Stimulated activated naive CD8-positive, alpha-beta T cell treated with anti-CD3 and anti-CD28 coated beads, Interleukin-15, amount 100 ng/mL, for 72 hours (primary cell): ENCODE results near the gene GPR35.
A peak's percentile ranks its signal among the peaks of the same experiment; 100 is the strongest.
"Not testable (repeated sequence)": the region's sequence is repeated elsewhere in the genome, so short reads cannot be mapped to it uniquely, and the experiment has no call there.

Source experiments
- ATAC-seq: fragments of 150-1000 bp; cut with Tn5 transposase; 2 replicates; pipeline ENCODE4 v1.10.0; 2021; ENCODE audit warnings: mild to moderate bottlenecking, moderate library complexity
- DNase-seq, 2 donors: peaks; one replicate each; pipeline ENCODE4 v3.0.0; 2021 to 2022
- H3K27ac Mint-ChIP-seq, 2 donors: one replicate each; pipeline ENCODE4 v1.8.0; 2022; ENCODE audit warnings: mild to moderate bottlenecking in 2 of 2, mixed read lengths in 2 of 2, moderate library complexity in 2 of 2
- H3K27me3 Mint-ChIP-seq: one replicate; pipeline ENCODE4 v1.8.0; 2022; ENCODE audit warnings: mixed read lengths
- H3K4me1 Mint-ChIP-seq: one replicate; pipeline ENCODE4 v1.8.0; 2022; ENCODE audit warnings: mild to moderate bottlenecking, mixed read lengths
- H3K4me3 Mint-ChIP-seq, 2 donors: one replicate each; pipeline ENCODE4 v1.8.0; 2022; ENCODE audit warnings: mild to moderate bottlenecking in 2 of 2, mixed read lengths in 2 of 2, moderate library complexity in 1 of 2
- H3K9me3 Mint-ChIP-seq, 2 donors: one replicate each; pipeline ENCODE4 v1.8.0; 2022; ENCODE audit warnings: mixed read lengths in 2 of 2

Gene GPR35

DNA sequence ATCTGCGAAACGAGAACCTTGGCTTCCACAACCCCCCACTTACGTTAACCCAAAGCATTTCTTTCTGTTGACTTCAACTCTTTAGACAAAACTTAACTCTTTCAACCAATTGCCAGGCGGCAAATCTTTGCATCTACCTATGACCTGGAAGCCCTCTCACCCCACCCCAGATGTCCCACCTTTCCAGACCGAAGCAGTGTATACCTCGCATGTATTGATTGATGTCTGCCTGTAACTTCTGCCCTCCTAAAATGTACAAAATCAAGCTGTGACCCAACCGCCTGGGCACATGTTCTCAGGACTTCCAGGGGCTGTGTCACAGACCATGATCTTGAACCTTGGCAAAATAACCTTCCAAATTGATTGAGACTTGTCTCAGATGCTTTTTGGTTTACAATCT is 45.1 kb downstream of the GPR35 start:
- Mint-ChIP-seq H3K27ac (no peak overlapping the region), H3K9me3 (peaks cover 0 to 4% of the 10 kb centered on the region in 2 donors), H3K4me1 (no peaks in the 10 kb centered on the region), H3K27me3 (peaks cover 55% of the 10 kb centered on the region), H3K4me3 (no peak overlapping the region)
- no peak for ATAC-seq
- no peak for DNase-seq

- no peak overlapping the region for H3K27ac Mint-ChIP-seq
- peaks cover 55% of the 10 kb centered on the region for H3K27me3 Mint-ChIP-seq
- no peak overlapping the region for H3K4me3 Mint-ChIP-seq
- ATAC-seq (no peak), DNase-seq (no peak)
- H3K4me1 Mint-ChIP-seq: no peaks in the 10 kb centered on the region
- peaks cover 0 to 4% of the 10 kb centered on the region in 2 donors for H3K9me3 Mint-ChIP-seq
Observed at GRCh38 chr2:240670950-240671349, 45.7 kb downstream of the GPR35 start.

- Mint-ChIP-seq H3K9me3 (no peaks in the 10 kb centered on the region), H3K4me3 (no peak overlapping the region), H3K27ac (no peak overlapping the region), H3K4me1 (no peaks in the 10 kb centered on the region), H3K27me3 (peaks cover 51% of the 10 kb centered on the region)
- ATAC-seq (no peak), DNase-seq (no peak)
Observed at GRCh38 chr2:240672076-240672700, 46.9 kb downstream of the GPR35 start.

DNA sequence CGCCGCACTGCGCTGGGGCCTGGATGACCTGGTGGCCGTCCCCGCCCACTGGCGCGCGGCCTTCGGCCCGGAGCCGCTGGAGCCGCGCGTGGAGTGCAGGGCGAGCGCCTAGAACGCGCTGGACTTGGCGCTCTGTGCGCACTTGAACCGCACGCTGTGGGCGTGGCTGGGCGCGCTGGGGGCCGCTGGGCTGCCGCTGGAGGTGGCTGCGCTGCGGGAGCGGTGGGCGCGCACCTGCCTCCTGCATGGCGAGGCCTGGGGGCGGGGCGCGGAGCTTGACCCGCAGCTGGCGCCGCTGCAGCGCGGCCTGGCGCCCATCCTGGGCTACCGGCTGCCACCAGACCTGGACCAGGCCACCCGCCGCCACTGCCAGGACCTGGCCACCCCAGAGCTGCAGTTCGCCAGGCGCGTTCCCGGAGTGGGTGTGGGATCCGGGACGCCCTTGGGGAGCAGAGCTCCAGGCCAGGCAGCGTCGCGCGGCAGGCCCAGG is 47.5 kb downstream of the GPR35 start:
- Mint-ChIP-seq H3K27me3 (peaks cover 45% of the 10 kb centered on the region), H3K27ac (no peak overlapping the region), H3K4me1 (no peaks in the 10 kb centered on the region), H3K4me3 (no peak overlapping the region), H3K9me3 (no peaks in the 10 kb centered on the region)
- no peak for DNase-seq
- ATAC-seq: no peak

GRCh38 chr2:240674461-240675184 is 49.3 kb downstream of the GPR35 start:
- not testable (repeated sequence) for H3K27ac Mint-ChIP-seq, H3K9me3 Mint-ChIP-seq, H3K4me1 Mint-ChIP-seq, DNase-seq, H3K4me3 Mint-ChIP-seq, ATAC-seq
- H3K27me3 Mint-ChIP-seq: peaks cover 44% of the 10 kb centered on the region

DNA sequence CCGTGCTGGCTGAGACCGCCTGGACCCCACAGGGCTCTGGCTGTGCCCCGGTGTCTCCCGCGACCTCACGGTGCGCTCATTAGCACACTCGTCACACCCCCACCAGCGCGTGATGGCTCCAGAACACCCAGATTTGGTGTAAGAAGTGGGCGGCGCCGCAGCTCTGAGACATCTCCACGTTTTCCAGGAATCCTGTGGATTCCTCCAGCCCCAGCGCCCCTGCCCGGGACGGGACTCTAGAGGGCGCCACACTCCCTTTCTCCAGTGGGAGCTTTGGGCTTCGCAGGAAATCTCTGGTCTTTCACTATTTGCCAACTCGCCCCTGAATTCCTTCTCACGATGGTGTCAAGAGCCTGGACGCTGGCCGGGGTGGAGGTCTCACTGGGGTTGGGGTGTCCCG is 50.1 kb downstream of the GPR35 start:
- not testable (repeated sequence) for H3K4me3 Mint-ChIP-seq, ATAC-seq, H3K27ac Mint-ChIP-seq, H3K9me3 Mint-ChIP-seq, DNase-seq, H3K4me1 Mint-ChIP-seq
- H3K27me3 Mint-ChIP-seq: peaks cover 43% of the 10 kb centered on the region

GRCh38 chr2:240678043-240678442 is 52.8 kb downstream of the GPR35 start:
- not testable (repeated sequence) for H3K27ac Mint-ChIP-seq, H3K4me1 Mint-ChIP-seq, DNase-seq, ATAC-seq, H3K4me3 Mint-ChIP-seq, H3K9me3 Mint-ChIP-seq
- H3K27me3 Mint-ChIP-seq: peaks cover 20% of the 10 kb centered on the region

- not testable (repeated sequence) for H3K9me3 Mint-ChIP-seq, H3K4me3 Mint-ChIP-seq, H3K27ac Mint-ChIP-seq, DNase-seq, ATAC-seq, H3K4me1 Mint-ChIP-seq
- peaks cover 12% of the 10 kb centered on the region for H3K27me3 Mint-ChIP-seq
Observed at GRCh38 chr2:240678909-240679308, 53.6 kb downstream of the GPR35 start.

DNA sequence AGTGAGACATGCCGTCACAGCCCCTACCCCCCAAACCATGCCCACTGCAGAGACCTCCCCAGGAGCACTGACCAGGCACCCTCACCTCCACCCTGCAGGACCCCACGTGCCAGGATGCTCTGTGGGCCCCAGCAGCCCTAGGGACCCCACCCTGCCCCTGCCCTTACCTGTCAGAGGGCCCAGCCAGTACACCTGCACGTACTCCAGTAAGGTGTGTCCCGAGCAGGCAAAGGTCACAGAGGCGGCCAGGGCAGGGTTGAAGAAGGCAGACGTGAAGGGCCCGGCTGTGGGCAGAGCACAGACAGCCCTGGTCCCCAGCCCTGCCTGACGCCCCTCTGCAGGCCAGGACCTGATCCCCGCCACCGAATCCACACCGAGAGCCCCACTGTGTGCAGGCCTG is 54.9 kb downstream of the GPR35 start:
- H3K27me3 Mint-ChIP-seq, H3K4me1 Mint-ChIP-seq, H3K9me3 Mint-ChIP-seq, H3K27ac Mint-ChIP-seq, DNase-seq, H3K4me3 Mint-ChIP-seq: not testable (repeated sequence)
- peak; percentile 14 for ATAC-seq
